ENCODE results near the gene ADORA1.

ADORA1 gene

GRCh38 chr1:203138066-203138465, 10.5 kb downstream of the ADORA1 start:
- no peak overlapping the region for H3K4me3 ChIP-seq (ENCODE audit: low read depth, low read length)

- H3K4me3 ChIP-seq (ENCODE audit: low read depth, low read length) = no peak overlapping the region
Observed at GRCh38 chr1:203139976-203140475, 12.5 kb downstream of the ADORA1 start.

- H3K4me3 ChIP-seq (ENCODE audit: low read depth, low read length) = no peak overlapping the region
Observed at GRCh38 chr1:203140743-203141520, 13.4 kb downstream of the ADORA1 start.

DNA sequence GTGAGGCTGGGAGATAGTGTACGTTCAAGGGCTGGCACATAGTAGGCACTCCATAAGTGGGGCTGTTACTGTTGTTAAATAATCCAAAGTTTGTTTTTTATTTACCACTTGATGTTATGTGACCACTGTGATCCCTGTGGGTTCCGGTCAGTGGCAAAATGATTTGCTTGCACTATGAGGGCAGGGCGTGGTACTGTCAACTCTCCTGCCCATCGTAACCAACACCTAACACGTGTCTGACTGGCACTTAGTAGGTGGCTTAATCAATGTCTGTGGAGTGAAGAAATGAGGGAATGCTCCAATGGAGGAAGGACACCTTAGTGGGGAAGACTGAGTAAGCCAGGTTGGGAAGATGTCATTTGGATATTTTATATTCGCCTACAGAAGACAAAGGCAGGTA, 14.6 kb downstream of the ADORA1 start:
- H3K4me3 ChIP-seq (ENCODE audit: low read depth, low read length) = no peak overlapping the region

DNA sequence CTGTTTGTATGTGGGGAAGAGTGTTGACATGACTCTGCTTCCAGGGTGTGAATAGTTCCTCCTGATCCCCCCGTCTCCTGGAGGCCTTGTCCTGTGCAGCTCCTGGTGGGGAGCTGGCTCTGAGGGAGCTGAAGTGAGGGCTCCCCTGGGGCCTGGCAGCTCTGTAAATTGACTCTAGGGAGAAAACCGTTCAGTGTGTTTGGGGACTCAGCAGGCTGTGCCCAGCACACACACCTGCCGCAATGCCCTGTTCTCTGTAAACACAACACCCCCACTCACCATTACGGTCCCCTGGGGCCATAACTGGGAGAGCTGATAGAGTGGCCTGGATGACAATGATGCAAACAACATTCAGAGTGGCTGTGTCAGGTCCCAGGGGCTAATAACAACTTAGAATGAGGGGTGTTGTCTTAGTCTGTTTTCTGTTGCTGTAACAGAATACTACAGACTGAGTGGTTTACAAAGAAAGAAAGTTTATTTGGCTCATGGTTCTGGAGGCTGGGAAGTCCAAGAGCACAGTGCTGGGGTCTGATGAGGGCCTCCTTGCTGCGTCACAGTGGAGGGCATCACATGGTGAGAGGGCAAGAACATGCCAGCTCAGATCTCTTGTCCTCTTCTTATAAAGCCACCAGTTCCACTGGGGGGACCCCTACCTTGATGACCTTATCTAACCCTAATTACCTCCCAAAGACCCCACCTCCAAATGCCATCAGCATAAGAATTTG, 15.3 kb downstream of the ADORA1 start:
- no peak overlapping the region for H3K4me3 ChIP-seq (ENCODE audit: low read depth, low read length)

DNA sequence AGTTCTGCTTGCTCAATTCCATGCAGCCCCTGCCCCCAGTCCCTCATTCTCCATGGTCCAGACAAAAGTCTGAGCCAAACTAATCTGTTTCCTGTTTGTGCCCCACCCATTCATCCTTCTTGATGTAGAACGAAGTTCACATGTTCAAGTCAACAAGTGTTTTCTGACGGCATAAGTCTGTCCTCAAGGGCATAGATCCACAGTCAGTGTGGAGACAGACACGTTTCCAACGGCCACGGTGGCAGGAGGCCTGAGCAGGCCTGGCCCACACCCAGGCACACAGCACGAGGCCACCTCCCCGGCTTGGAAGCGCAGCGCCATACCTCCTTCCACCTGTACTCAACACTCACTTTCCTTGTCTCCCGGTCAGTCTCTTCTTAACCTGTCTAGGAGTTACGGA, 16.1 kb downstream of the ADORA1 start:
- H3K4me3 ChIP-seq (ENCODE audit: low read depth, low read length) = no peak overlapping the region

DNA sequence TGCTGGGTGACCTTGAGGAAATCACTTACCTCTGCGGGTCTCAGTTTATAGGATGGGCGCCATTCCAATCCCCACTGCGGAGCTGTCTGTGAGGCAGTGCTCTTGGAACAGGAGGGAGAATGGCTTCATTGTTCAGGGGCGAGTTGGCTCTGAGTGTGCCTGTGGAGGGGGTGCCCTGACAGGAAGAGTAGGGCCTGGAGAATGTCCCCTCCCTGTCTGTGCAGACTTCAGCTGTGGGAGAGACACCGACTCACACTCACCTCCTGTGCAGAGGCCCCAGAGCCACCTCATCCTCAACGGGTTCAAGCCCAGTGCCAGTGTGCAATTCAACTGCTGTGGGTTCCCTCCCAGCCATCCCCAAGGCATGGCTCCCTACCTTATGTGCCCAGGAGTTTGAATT, 17.1 kb downstream of the ADORA1 start:
- H3K4me3 ChIP-seq (ENCODE audit: low read depth, low read length) = no peak overlapping the region

- H3K4me3 ChIP-seq (ENCODE audit: low read depth, low read length) = no peak overlapping the region
Observed at GRCh38 chr1:203145321-203146041, 18.0 kb downstream of the ADORA1 start.

DNA sequence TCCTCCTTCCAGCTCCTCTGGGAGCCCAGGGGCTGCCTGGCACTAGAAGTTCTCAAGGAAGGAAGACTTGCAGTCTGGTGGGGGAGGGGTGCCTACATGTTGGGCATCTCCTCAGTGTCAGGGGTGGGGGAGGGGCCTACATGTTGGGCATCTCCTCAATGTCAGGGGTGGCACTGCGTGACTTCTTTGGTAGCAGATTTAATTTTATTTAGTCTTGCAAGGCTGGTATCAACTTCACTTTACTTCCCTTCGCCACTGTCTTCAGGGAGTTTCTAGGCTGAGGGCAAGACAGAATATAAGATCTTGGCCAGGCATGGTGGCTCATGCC, 18.5 kb downstream of the ADORA1 start:
- no peak overlapping the region for H3K4me3 ChIP-seq (ENCODE audit: low read depth, low read length)

GRCh38 chr1:203146537-203146936, 19.0 kb downstream of the ADORA1 start:
- no peak overlapping the region for H3K4me3 ChIP-seq (ENCODE audit: low read depth, low read length)

- no peak overlapping the region for H3K4me3 ChIP-seq (ENCODE audit: low read depth, low read length)
Observed at GRCh38 chr1:203147376-203147775, 19.9 kb downstream of the ADORA1 start.

DNA sequence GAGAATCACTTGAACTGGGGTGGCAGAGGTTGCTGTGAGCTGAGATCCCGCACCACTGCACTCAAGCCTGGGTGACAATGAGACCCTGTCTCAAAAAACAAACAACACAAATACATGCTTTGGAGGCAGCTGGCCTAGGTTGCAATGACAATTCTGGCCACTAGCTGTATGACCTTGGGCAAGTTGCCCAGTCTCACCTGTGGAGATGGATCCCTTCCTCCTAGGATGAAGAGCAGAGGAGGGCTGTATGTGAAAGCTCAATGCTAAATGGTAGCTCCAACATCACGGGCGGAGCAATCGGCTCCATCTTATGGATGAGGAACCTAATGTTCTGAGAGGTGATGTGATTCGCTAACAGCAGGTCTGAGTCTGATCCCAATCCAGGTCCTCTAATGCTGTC, 20.6 kb downstream of the ADORA1 start:
- no peak overlapping the region for H3K4me3 ChIP-seq (ENCODE audit: low read depth, low read length)

DNA sequence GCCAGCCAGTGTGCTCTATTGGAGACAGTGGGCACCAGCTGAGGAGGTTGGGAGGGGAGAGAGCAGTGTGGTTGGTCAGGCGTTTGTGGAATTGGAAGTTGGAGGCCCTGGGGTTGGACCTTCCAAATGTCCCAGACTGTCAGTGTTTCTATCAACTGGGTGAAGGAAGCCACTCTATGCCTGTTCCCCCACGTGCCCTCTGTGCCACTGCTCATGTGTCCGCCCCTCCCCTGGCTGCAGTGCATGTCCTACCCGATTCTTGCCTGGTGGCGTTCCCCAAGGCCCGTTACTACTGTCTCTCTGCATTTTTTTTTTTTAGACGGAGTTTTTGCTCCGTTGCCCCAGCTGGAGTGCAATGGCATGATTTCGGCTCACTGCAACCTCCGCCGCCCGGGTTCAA, 21.1 kb downstream of the ADORA1 start:
- H3K4me3 ChIP-seq (ENCODE audit: low read depth, low read length) = no peak overlapping the region

GRCh38 chr1:203149188-203149840, 21.8 kb downstream of the ADORA1 start:
- no peak overlapping the region for H3K4me3 ChIP-seq (ENCODE audit: low read depth, low read length)

- no peak overlapping the region for H3K4me3 ChIP-seq (ENCODE audit: low read depth, low read length)
Observed at GRCh38 chr1:203150511-203151297, 23.2 kb downstream of the ADORA1 start.

DNA sequence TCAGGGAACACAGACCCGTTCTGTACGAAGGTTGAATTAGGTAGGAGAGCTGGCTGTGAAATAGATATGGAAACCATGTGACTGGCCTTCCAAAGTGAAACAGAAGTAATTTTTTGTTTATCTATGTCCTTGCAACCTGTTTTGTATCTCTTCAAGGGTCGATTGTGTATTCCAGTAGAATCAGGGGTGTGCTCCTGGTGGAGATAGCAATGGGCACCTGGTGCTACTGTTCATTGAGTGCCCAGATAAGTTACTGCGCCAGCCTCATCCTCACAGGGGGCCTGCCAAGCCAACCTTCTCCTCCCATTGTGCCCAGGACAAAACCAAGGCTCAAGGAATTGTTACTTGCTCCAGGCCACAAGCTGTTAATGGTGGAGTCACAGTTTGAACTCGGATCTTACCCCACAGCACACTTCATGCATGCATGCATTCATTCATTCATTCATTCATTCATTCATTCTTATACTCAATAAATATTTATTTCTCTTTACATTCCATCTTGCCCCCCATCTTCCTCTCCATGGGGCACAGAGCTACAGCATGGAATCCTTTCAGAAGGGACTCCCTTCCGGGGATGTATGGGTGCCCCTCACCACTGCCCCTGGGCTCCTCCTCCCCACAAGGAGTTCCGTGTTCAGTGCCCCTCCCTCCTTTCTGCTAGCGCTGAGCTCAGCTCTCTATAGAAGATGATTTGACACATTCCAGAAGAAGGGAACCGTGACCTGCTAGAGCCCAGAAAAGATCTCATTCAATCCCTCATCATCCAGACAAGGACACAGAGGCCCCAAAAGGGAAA, 24.0 kb downstream of the ADORA1 start:
- no peak overlapping the region for H3K4me3 ChIP-seq (ENCODE audit: low read depth, low read length)

GRCh38 chr1:203152158-203153034, 24.9 kb downstream of the ADORA1 start:
- no peak overlapping the region for H3K4me3 ChIP-seq (ENCODE audit: low read depth, low read length)

- no peak overlapping the region for H3K4me3 ChIP-seq (ENCODE audit: low read depth, low read length)
Observed at GRCh38 chr1:203153051-203153988, 25.8 kb downstream of the ADORA1 start.
